Endodermal cell (in vitro differentiated cells): ENCODE results near the gene ASTN2. TPM values are rescaled to one million over a fixed set of nuclear protein-coding genes. Genes with fewer than 3 reads are reported as not detected.

ENCODE experiments used
- DNase-seq: peaks from one replicate; pipeline ENCODE4 v3.0.0-alpha.2; 2017
- H3K27ac ChIP-seq: 2 replicates; pipeline ENCODE4 v1.5.1; 2013; ENCODE audit warnings: mild to moderate bottlenecking, low read depth, low read length, moderate library complexity
- H3K27me3 ChIP-seq: 2 replicates; pipeline ENCODE4 v1.6.1; 2013; ENCODE audit warnings: mild to moderate bottlenecking, low read length, moderate library complexity; ENCODE audit not compliant: insufficient read depth, control insufficient read depth, poor library complexity, severe bottlenecking
- H3K36me3 ChIP-seq: 2 replicates; pipeline ENCODE4 v1.7.0; 2013; ENCODE audit warnings: mild to moderate bottlenecking, low read length, moderate library complexity; ENCODE audit not compliant: control insufficient read depth, insufficient read depth
- H3K4me1 ChIP-seq: one replicate; pipeline ENCODE4 v1.7.0; 2013; ENCODE audit warnings: low read length; ENCODE audit not compliant: control insufficient read depth, insufficient read depth
- H3K4me3 ChIP-seq: 2 replicates; pipeline ENCODE4 v1.5.1; 2013; ENCODE audit warnings: mild to moderate bottlenecking, low read length, moderate library complexity
- H3K9ac ChIP-seq: 2 replicates; pipeline ENCODE4 v1.6.1; 2013; ENCODE audit warnings: mild to moderate bottlenecking, low read length, moderate library complexity; ENCODE audit not compliant: poor library complexity, severe bottlenecking; ENCODE audit errors: extremely low read depth
- H3K9me3 ChIP-seq: 2 replicates; pipeline ENCODE4 v1.6.1; 2013; ENCODE audit warnings: mild to moderate bottlenecking, low read length, moderate library complexity; ENCODE audit not compliant: control insufficient read depth
- H3K27ac Mint-ChIP-seq: 2 replicates; pipeline ENCODE4 v1.8.0; 2020; ENCODE audit warnings: mixed read lengths
- H3K27me3 Mint-ChIP-seq: 2 replicates; pipeline ENCODE4 v1.8.0; 2021; ENCODE audit warnings: mild to moderate bottlenecking, mixed read lengths; ENCODE audit not compliant: insufficient read depth
- H3K36me3 Mint-ChIP-seq: 2 replicates; pipeline ENCODE4 v1.8.0; 2020; ENCODE audit warnings: low read depth, mixed read lengths
- H3K4me1 Mint-ChIP-seq: 2 replicates; pipeline ENCODE4 v1.8.0; 2020; ENCODE audit warnings: mixed read lengths
- H3K4me3 Mint-ChIP-seq: 2 replicates; pipeline ENCODE4 v1.8.0; 2020; ENCODE audit warnings: mild to moderate bottlenecking, moderate library complexity, mixed read lengths
- H3K9me3 Mint-ChIP-seq: 2 replicates; pipeline ENCODE4 v1.8.0; 2020; ENCODE audit warnings: mild to moderate bottlenecking, mixed read lengths
- WGBS, 2 experiments: methylation state at CpG; one replicate each; pipeline versions ENCODE4 v1.1.5 to v1.1.7; 2013; ENCODE audit warnings: missing lambda C conversion rate in 2 of 2, mixed read lengths in 1 of 2; ENCODE audit not compliant: insufficient coverage in 1 of 2, insufficient read length in 1 of 2; 5-methylcytosine and 5-hydroxymethylcytosine counted together
- total RNA-seq, 2 donors: library from RNA; stranded (reverse); fragmentation: NEBNext Ultra II Directional in 1 of 2; extraction: Animal tissue kit (Norgen Biotek cat#: 25700) in 1 of 2; gene quantifications; 2 replicates in 1 of 2; 3 replicates in 1 of 2; pipeline ENCODE4 v1.2.1, GENCODE V29; 2021
- TF ChIP-seq, protein P1 (sequence below): fragments of 200-600 bp; sonication (generic); conservative IDR thresholded peaks from 2 replicates; pipeline ENCODE4 v1.5.0; 2021; ENCODE audit warnings: antibody characterized with exemption, mild to moderate bottlenecking

The ASTN2 gene
- total RNA-seq, 2 donors from 2014 or later, result 8.9 to 10.4 TPM

DNA sequence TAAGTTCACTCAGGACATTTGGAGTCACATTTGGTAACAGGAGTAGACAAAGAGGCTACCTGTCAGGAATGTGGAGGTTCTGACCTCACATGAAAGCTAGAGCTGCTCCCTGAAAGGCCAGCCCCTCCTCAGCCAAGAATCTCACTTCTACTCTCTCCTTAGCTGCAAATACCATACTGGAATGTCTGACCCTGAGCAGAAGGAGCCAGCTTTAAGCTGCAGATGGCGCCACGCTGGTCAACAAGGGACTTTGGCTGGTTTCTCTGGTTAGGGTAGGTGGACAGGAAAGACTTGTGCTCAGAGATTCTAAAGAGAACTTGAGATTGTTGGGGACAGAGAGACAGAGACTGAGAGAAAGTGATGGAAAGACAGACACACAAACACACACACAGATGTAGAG, 21.9 kb downstream of the ASTN2 start:
- peak; percentile 85 for DNase-seq
- H3K4me1 Mint-ChIP-seq, result peaks cover 15% of the 10 kb centered on the region
- no peak overlapping the region for H3K4me3 Mint-ChIP-seq
- H3K27me3 Mint-ChIP-seq, result peaks cover 3% of the 10 kb centered on the region
- no peak overlapping the region for H3K4me3 ChIP-seq
- WGBS, 2 experiments, result 69 to 83% methylated on average over 2 of the region's 2 CpGs
- H3K27ac ChIP-seq, result no peak overlapping the region
- no peaks in the 10 kb centered on the region for H3K27me3 ChIP-seq
- no peaks in the 10 kb centered on the region for H3K36me3 ChIP-seq
- TF ChIP-seq, protein P1, sequence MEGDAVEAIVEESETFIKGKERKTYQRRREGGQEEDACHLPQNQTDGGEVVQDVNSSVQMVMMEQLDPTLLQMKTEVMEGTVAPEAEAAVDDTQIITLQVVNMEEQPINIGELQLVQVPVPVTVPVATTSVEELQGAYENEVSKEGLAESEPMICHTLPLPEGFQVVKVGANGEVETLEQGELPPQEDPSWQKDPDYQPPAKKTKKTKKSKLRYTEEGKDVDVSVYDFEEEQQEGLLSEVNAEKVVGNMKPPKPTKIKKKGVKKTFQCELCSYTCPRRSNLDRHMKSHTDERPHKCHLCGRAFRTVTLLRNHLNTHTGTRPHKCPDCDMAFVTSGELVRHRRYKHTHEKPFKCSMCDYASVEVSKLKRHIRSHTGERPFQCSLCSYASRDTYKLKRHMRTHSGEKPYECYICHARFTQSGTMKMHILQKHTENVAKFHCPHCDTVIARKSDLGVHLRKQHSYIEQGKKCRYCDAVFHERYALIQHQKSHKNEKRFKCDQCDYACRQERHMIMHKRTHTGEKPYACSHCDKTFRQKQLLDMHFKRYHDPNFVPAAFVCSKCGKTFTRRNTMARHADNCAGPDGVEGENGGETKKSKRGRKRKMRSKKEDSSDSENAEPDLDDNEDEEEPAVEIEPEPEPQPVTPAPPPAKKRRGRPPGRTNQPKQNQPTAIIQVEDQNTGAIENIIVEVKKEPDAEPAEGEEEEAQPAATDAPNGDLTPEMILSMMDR, result peak; percentile 70
- H3K9ac ChIP-seq, result no peak overlapping the region
- H3K27ac Mint-ChIP-seq, result no peak overlapping the region
- no peaks in the 10 kb centered on the region for H3K9me3 ChIP-seq
- H3K4me1 ChIP-seq, result no peaks in the 10 kb centered on the region
- no peaks in the 10 kb centered on the region for H3K36me3 Mint-ChIP-seq
- H3K9me3 Mint-ChIP-seq, result no peaks in the 10 kb centered on the region

- WGBS, 2 experiments, result 55 to 61% methylated on average over 3 of the region's 3 CpGs
- Histone ChIP-seq H3K4me1 (no peaks in the 10 kb centered on the region), H3K9ac (no peak overlapping the region), H3K27me3 (no peaks in the 10 kb centered on the region), H3K27ac (no peak overlapping the region), H3K4me3 (no peak overlapping the region), H3K9me3 (no peaks in the 10 kb centered on the region), H3K36me3 (no peaks in the 10 kb centered on the region)
- no peak overlapping the region for H3K27ac Mint-ChIP-seq
- TF ChIP-seq, protein P1, result no peak
- no peaks in the 10 kb centered on the region for H3K9me3 Mint-ChIP-seq
- H3K36me3 Mint-ChIP-seq, result no peaks in the 10 kb centered on the region
- no peak for DNase-seq
- no peak overlapping the region for H3K4me3 Mint-ChIP-seq
- H3K4me1 Mint-ChIP-seq, result no peaks in the 10 kb centered on the region
- peaks cover 7% of the 10 kb centered on the region for H3K27me3 Mint-ChIP-seq
Observed at GRCh38 chr9:117387422-117387821, 27.4 kb downstream of the ASTN2 start.

GRCh38 chr9:117379341-117379740, 35.5 kb downstream of the ASTN2 start:
- Mint-ChIP-seq H3K9me3 (no peaks in the 10 kb centered on the region), H3K27me3 (peaks cover 3% of the 10 kb centered on the region), H3K4me3 (no peak overlapping the region), H3K4me1 (peaks cover 7% of the 10 kb centered on the region), H3K36me3 (no peaks in the 10 kb centered on the region), H3K27ac (no peak overlapping the region)
- TF ChIP-seq, protein P1, result no peak
- peaks cover 8% of the 10 kb centered on the region for H3K27me3 ChIP-seq
- 94% methylated on average over 2 of the region's 2 CpGs; no CpG with 5 or more reads in 1 of the 2 experiments for WGBS, 2 experiments
- no peaks in the 10 kb centered on the region for H3K9me3 ChIP-seq
- DNase-seq, result no peak
- H3K4me1 ChIP-seq, result no peaks in the 10 kb centered on the region
- no peak overlapping the region for H3K4me3 ChIP-seq
- no peak overlapping the region for H3K27ac ChIP-seq
- H3K9ac ChIP-seq, result no peak overlapping the region
- H3K36me3 ChIP-seq, result no peaks in the 10 kb centered on the region
